C4-2B (cell line): Measurements from ENCODE around the gene GRM5.
A peak's percentile ranks its signal among the peaks of the same experiment; 100 is the strongest.
"Not testable (repeated sequence)": the region's sequence is repeated elsewhere in the genome, so short reads cannot be mapped to it uniquely, and the experiment has no call there.

Experiments
- H3K27ac ChIP-seq: fragments of 450-650 bp; 2 replicates; pipeline ENCODE4 v1.5.1; 2017
- CTCF ChIP-seq: fragments of 450-650 bp; conservative IDR thresholded peaks from 2 replicates; pipeline ENCODE4 v1.5.1; 2017; ENCODE audit warnings: mild to moderate bottlenecking
- ZFX ChIP-seq: fragments of 450-650 bp; IDR thresholded peaks from 2 replicates; pipeline ENCODE4 v1.6.1; 2017

GRM5 gene

GRCh38 chr11:89065651-89066201 lies at the start of gene GRM5:
Gene GRM5 (minus strand): TSS chr11:89065982. CDS start chr11:89047872, 18,110 bp downstream.
- H3K27ac ChIP-seq: not testable (repeated sequence)

- peak; percentile 75 for TF ChIP-seq CTCF
Measured at GRCh38 chr11:89097956-89098355, 32.2 kb upstream of the GRM5 start.

GRCh38 chr11:89093806-89094205 lies 28.0 kb upstream of the GRM5 start:
- H3K27ac ChIP-seq: not testable (repeated sequence)

More at GRCh38 chr11:89097956-89098355, 32.2 kb upstream of the GRM5 start:
- not testable (repeated sequence) for H3K27ac ChIP-seq

- not testable (repeated sequence) for H3K27ac ChIP-seq
Measured at GRCh38 chr11:89084951-89085350, 19.2 kb upstream of the GRM5 start.

GRCh38 chr11:89070911-89071310 lies 5.1 kb upstream of the GRM5 start:
- not testable (repeated sequence) for H3K27ac ChIP-seq

GRCh38 chr11:89067264-89067663 lies 1.5 kb upstream of the GRM5 start:
- TF ChIP-seq CTCF (no peak), ZFX (no peak)
- H3K27ac ChIP-seq: no peak overlapping the region

- H3K27ac ChIP-seq: no peak overlapping the region
- no peak for TF ChIP-seq CTCF
- no peak for TF ChIP-seq ZFX
Measured at GRCh38 chr11:89065066-89065465, 716 bp downstream of the GRM5 start.

GRCh38 chr11:89063481-89063951 lies 2.3 kb downstream of the GRM5 start:
- H3K27ac ChIP-seq: not testable (repeated sequence)

- H3K27ac ChIP-seq: not testable (repeated sequence)
Measured at GRCh38 chr11:89062771-89063298, 2.9 kb downstream of the GRM5 start.

GRCh38 chr11:89061839-89062238 lies 3.9 kb downstream of the GRM5 start:
- H3K27ac ChIP-seq: not testable (repeated sequence)

GRCh38 chr11:89057406-89057805 lies 8.4 kb downstream of the GRM5 start:
- not testable (repeated sequence) for H3K27ac ChIP-seq

GRCh38 chr11:89052220-89052619 lies 13.6 kb downstream of the GRM5 start:
- TF ChIP-seq CTCF (no peak), ZFX (no peak)
- no peak overlapping the region for H3K27ac ChIP-seq

GRCh38 chr11:89047159-89047558 lies 18.6 kb downstream of the GRM5 start:
- not testable (repeated sequence) for H3K27ac ChIP-seq

GRCh38 chr11:89043861-89044588 lies 21.8 kb downstream of the GRM5 start:
- H3K27ac ChIP-seq: not testable (repeated sequence)

- not testable (repeated sequence) for H3K27ac ChIP-seq
Measured at GRCh38 chr11:89029671-89030070, 36.1 kb downstream of the GRM5 start.
